OCI-LY3 (cell line): ENCODE measurements around the gene SCD5.

ENCODE experiments used
- EZH2phosphoT487 ChIP-seq: fragments of 200-600 bp; shearing (Covaris generic); IDR thresholded peaks from 2 replicates; pipeline ENCODE4 v1.6.1; 2018; ENCODE audit warnings: antibody characterized with exemption, mixed run types, low read depth
- TF ChIP-seq, protein P1 (sequence below): fragments of 200-600, 300-600 bp; sonication (generic); IDR thresholded peaks from 2 replicates; pipeline ENCODE4 v1.5.1; 2014; ENCODE audit warnings: antibody characterized with exemption, low read length, low read depth

DNA sequence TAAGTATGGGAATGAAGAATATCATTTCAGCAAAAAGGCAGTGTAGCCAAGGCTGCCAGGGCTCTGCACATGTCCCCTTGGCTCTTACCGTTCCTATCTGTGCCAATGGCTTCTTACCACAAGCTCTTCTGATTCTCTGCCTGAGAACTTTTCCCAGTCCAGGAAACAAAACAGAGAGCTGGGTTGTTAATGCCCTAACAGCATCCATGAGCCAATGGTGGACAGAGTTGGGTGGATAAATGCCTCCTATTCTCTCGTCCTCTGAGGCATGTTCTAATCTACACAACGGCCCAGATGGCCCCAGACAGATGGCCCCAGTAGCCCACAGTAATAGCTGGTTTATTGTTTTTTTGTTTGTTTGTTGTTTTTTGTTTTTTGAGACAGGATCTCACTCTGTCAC, 28.0 kb downstream of the SCD5 start:
- TF ChIP-seq, protein P1, sequence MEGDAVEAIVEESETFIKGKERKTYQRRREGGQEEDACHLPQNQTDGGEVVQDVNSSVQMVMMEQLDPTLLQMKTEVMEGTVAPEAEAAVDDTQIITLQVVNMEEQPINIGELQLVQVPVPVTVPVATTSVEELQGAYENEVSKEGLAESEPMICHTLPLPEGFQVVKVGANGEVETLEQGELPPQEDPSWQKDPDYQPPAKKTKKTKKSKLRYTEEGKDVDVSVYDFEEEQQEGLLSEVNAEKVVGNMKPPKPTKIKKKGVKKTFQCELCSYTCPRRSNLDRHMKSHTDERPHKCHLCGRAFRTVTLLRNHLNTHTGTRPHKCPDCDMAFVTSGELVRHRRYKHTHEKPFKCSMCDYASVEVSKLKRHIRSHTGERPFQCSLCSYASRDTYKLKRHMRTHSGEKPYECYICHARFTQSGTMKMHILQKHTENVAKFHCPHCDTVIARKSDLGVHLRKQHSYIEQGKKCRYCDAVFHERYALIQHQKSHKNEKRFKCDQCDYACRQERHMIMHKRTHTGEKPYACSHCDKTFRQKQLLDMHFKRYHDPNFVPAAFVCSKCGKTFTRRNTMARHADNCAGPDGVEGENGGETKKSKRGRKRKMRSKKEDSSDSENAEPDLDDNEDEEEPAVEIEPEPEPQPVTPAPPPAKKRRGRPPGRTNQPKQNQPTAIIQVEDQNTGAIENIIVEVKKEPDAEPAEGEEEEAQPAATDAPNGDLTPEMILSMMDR: no peak
- no peak for TF ChIP-seq EZH2phosphoT487
